DLD1 (cell line): ENCODE data around the gene HID1.
"Not testable (repeated sequence)": the region's sequence is repeated elsewhere in the genome, so short reads cannot be mapped to it uniquely, and the experiment has no call there.

Source experiments
- in situ Hi-C: cut with HindIII; loops from 2 replicates; pipeline ENCODE4 v1.10.0; 2017; ENCODE audit warnings: low sequenced_read_pairs

The HID1 gene, protein sequence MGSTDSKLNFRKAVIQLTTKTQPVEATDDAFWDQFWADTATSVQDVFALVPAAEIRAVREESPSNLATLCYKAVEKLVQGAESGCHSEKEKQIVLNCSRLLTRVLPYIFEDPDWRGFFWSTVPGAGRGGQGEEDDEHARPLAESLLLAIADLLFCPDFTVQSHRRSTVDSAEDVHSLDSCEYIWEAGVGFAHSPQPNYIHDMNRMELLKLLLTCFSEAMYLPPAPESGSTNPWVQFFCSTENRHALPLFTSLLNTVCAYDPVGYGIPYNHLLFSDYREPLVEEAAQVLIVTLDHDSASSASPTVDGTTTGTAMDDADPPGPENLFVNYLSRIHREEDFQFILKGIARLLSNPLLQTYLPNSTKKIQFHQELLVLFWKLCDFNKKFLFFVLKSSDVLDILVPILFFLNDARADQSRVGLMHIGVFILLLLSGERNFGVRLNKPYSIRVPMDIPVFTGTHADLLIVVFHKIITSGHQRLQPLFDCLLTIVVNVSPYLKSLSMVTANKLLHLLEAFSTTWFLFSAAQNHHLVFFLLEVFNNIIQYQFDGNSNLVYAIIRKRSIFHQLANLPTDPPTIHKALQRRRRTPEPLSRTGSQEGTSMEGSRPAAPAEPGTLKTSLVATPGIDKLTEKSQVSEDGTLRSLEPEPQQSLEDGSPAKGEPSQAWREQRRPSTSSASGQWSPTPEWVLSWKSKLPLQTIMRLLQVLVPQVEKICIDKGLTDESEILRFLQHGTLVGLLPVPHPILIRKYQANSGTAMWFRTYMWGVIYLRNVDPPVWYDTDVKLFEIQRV

DNA sequence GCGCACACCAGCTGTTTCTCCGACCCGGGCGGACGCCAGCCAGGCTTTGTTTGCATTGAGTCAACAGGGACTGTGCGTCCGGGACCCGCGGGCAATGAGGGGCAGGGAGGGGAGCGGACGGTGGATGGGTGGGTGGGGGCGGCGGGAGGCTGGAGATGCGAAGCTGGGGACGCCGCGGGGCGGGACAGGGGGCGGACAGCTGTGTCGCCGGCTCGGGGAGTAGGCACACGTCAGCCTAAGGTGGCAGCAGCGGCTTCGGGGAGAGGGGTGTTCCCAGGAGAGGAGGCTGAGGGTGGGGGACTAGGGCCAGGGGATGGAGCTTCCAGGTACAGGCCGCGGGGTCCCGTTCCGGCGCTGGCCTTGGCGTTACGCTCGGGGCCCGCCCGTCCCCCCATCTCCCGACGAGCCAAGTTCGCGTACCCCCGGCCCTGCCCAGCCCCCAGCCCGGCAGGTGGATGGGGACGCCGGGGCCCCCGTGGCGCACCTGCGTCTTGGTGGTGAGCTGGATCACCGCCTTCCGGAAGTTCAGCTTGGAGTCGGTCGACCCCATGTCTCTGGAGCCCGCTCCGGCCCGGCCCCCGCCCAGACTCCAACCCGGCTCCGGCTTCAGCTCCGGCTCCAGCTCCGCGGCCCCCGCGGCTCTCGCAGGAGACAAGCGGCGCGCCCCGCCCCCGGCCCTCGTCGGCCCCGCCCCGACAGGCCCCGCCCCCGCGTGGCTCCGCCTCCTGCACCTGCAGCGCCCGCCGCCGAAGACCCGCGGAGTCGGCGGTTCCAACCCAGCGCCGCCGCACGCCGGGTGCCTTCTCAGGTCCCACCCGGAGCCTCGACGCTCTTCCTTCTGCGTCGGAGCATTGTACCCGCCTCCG lies at the start of gene HID1:
Gene HID1 (minus strand): TSS at position 653 of the 866 bp plus-strand sequence. CDS start 103 bp downstream, at position 550.
- in situ Hi-C loops, result no loop called here

DNA sequence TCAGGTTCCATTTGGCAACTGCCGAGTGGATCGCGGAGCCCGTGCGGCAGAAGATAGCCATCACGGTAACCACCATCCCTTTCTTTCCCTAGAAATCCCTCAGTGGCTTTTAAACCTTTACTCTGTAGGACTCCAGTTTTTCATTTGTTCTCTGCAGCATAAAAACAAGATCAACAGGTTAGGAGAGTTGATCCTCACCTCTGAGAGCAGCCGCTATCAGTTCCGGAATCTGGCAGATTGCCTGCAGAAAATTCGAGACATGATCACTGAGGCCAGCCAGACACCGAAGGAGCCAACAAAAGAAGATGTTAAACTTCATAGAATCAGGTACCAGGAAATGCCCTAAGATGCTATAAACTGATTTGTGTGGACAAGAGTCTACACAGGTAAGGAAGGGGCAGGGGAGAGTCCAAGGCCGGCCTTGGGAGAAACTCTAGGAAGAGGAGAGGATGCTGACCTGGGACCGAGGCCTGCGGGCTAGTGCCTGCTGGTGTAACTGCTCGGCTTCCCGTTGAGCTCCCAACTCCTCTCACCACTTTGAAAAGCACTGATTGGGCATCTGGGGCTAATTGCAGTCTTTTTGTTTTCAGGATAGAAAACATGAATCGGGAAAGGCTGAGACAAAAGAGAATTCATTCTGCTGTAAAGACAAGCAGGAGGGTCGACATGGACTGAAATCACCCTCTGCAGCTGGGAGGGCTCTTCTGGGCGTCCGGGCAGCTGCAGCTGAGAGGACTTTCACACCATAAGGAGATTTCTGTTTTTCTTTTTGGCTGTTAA lies 48.0 kb upstream of the HID1 start:
- in situ Hi-C loops, result no loop called here

DNA sequence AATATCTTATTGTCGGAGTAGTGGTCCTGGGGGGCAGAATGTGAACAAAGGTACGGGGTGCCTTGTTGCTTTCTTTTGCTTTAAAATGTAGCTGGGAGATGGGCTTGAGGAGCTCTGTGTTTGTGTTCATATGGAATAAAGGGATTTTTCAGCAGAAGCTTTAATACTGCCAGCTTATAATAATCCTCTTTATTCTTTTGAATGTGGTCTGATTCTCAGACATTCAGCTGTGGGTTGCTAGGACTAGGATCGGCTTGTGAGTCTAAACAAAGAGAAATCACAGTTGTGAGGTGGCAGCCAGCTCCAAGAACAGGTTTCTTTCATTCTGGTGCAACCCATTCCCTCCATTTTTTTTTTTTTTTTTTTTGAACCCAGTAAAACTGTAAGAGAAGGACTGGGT lies 47.2 kb upstream of the HID1 start:
- in situ Hi-C loops, result no loop called here

DNA sequence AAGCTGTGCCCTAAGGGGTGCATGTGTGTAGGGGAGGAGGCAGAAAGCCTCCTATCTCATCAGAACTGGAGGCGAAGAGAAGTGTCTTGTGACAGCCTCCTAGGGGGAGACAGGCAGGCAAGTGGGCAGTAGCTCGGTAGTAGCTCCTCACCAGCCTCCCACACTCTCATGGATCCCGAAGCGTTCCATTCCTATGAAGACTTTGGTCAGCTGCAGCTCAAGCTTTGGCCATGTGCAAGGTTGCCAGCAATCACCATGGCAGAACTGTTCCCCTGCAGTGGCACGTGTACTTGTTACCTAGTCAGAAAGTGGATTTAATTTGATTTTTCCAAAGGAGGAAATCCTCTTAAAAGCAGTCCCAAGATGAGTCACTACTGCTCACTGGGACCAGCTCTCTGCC lies 46.6 kb upstream of the HID1 start:
- in situ Hi-C loops, result no loop called here

DNA sequence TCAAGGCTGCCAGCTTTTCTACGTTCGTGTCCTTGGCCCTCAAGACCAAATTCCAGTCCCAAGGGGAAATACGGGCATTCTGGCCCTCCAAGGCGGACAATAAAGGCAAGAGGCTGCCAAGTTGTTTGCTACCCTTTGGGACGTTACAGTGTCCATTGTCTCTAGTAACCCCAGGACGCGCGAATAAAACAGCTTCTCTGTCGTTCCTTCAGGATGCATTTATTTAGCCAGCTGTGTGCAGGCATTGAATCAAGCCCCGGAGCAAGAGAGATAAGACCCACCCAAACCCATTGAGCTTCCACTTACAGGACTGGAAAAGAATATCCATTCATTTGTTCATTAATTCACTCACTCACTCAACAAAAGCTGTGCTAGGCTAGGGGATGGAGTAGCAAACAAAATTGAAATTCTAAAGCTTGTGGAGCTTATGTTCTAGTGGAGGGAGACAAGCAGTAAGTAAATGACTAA lies 40.6 kb upstream of the HID1 start:
- in situ Hi-C loops, result no loop called here

DNA sequence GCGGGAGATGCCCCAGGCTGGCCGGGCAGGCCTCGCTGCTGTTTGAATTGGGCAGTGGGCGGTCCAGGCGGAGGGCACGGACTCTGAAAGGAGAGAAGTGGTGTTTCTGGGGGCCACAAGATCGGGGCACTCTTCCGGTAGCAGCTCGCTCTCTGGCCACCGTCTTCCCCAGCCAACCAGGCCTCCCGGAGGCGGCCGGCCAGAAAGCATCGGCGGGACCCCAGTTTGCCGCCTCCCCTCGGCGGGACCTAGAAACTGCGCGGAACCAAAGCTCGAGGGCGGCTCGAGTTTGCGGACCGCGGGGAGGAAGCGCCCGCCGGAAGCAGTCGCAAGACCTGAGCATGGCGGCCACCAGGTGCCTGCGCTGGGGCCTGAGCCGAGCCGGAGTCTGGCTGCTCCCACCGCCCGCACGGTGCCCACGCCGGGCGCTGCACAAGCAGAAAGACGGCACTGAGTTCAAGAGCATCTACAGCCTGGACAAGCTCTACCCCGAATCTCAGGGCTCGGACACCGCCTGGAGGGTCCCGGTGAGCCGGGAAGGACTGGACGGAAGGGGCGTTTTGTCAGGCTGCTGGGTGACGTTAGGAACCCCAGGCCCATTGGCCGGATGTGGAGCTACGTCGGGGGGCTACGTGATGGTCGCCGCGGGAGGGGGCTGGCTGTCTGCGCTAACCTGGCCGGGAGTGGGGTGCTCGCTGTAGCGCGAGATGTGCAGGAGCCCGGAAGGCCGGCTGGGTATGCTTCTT lies 40.0 kb upstream of the HID1 start, which contains the start of gene MRPL58:
Gene MRPL58 (plus strand): TSS at position 325 of the 746 bp plus-strand sequence. CDS start 17 bp downstream, at position 342.
- in situ Hi-C loops, result no loop called here

DNA sequence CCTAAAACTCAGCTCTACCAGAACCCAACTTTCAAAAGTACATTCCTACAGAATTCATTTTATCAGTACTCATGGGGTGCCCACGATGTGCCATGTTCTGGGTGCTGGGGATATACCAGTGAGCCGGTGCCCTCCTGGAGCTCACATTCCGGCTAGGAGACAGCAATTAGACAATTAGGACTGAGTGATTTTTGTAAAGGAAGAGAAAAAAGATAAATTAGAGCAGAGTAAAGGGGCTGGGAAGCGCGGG lies 39.5 kb upstream of the HID1 start:
- in situ Hi-C loops, result no loop called here

DNA sequence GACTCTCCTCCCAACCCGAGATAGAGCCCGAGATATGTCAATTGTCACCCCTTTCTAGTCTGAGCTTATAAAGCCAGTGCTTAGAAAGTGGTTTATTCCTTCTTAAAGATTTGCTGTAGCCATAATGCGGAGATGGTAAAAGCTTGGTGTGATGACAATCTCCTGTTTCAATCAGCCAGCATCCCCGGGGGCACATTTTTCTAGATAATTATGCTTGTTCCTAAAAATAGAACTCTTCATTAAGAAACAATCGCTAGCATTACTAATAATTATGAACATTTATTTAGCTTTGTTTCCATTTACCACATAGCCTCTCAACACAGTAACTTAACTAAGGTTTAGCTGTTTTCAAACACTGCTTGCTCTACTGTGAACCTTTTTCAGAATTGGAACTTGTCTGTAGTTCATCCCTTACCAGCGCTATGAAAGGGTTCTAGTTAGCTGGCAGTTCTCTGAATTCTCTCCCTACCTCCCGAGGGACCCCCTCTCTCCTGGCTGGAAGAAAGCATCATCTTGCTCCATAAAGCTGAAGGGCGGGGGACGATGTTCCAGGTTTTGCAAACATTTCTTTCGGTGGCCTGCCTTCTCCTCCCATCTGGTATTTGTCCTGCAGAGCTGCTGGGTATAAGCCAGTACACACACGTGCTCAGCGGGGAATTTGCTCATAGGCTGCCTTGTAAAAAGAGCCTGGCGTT lies 39.0 kb upstream of the HID1 start:
- in situ Hi-C loops, result no loop called here

DNA sequence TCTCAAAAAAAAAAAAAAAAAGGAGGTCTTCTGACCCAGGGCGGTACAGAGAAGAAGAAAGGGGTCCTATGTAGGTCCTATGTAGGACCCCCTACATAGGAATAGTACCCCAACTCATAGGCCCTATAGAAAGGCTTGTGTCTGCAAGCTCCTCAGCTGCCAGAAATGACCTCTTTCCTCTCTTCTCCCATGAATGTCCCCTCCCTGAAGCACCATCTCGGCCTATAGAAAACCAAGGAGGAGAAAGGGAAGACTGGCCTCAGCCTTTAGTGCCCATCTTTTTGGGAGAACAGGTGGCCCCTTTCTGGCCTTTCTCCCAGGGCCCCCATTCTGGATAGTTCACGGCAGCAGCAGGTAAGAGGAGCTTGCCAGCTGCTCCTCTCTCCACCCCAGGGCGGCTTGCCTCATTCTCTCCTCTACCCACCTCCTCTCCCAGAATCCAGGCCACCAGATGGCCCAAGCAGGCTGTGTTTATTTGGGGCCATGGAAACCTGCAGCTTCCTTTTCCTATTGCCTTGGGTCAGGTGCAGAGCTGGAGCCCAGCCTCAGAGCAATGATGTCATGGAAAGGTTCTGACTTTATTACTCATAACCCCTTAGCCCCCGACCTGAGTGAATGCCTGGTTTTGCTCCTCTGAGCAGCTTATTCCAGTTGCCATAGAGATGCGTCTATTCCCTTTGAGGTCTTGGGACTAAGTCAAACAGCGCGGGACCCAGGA lies 38.3 kb upstream of the HID1 start:
- in situ Hi-C loops, result no loop called here

DNA sequence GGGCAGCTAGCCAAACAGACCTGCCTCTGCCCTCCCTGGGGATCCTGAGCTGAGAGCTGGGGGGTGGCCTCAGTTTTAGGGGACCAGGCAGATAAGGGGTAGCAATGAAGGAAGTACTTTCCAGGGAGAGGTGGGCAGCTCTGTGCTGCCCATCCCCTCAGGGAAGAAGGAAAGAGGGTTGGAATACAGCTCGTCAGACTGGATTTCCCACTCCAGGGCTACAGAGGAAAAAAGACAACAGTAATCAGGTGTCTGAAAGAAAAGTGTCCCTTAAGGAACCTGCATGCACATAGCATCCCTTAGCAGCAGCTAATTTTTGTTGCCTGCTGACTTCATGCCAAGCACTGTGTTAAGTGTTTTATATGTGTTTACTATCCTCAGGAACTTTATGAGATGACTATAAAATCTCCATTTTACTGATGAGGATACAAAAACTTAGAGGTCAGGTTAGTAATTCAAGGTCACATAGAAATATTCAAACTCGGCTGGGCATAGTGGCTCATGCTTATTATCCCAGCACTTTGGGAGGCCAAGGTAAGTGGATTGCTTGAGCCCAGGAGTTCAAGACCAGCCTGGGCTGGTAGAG lies 36.7 kb upstream of the HID1 start:
- in situ Hi-C loops, result no loop called here

DNA sequence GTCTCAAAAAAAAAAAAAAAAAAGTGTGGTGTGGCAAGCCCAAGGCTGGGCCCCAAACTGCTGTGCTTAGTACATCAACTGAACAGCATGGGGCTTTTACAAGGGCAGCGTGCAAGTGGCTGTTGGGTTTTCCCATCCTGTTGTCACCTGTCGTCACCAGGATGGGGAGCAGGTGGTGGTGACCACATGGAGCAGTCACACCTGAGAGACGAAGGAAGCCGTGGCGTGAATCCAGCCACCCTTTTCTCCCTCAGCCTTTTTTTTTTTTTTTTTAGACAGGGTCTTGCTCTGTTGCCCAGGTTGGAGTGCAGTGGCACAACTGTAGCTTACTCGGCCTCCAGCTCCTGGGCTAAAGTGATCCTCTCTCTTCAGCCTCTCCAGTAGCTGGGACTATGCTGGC lies 35.8 kb upstream of the HID1 start:
- in situ Hi-C loops, result no loop called here

DNA sequence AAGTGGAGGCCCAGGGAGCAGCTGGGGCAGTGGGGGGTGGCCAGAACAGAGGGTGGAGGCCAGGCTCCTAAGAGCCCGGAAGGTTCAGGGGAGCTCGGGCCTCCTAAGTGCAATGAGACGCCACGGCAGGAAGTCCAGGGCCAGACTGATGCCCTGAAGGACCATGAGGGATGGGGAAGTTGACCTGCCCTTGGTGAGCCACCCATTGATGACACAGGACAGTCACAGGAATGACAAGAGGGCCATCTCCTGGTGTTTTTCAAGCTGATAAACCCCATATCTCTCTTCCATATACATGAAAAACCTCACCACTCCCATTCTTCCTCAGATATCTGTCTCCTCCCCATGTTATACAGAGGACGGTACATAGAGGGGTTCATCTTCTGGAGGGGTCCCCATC lies 34.1 kb upstream of the HID1 start:
- in situ Hi-C loops, result no loop called here

DNA sequence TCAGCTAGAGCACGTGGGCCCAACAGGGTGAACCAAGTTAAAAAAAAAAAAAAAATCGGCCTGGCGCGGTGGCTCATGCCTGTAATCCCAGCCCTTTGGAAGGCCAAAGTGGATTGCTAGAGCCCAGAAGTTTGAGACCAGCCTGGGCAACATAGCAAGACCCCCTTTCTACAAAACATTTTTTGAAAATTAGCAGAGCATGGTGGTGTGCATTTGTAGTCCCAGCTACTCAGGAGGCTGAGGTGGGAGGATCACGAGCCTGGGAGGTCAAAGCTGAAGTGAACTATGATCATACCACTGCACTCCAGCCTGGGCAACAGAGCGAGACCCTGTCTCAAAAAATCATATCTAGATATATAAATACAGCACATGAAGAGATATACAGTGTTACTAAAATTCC lies 33.5 kb upstream of the HID1 start:
- in situ Hi-C loops, result not testable (repeated sequence)

DNA sequence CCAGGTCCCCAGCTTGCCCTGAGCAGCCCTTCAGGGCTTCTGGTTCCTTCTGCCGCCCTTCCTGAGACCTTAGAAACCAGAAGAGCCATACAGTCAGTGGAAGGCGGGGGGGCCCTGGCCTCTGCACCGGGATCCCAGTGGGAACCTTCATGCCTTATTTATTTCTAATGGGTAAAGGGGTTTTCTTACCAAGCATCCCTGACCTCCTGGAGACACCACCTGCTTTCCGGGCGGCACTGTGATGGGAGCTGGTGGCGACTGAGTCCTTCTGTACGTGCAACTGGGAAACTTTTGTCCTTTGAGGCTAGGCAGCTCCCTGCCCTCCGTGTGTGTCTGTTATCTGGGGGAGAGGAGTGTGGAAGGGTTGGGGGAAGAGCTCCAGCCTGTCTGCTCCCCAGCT lies 32.7 kb upstream of the HID1 start:
- in situ Hi-C loops, result no loop called here

DNA sequence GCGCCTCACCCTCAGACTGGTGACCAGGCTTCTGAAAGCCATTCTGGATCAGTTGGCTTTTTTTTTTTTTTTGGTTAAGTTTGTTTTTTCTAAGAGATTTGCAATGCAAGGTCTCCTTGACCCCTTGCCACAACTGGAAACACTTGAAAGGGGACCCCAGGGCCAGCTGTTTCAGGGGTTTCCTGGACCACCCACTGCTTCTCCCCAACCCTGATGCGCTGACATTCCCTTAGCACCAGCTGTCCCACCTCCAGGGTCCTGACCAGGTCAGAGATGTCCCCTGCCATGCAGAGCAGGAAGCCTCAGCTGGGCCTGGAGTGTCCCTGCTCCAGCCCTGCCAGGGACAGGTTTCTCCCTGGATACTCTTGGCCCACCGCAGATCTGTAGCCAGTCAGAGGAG lies 31.8 kb upstream of the HID1 start:
- in situ Hi-C loops, result no loop called here

DNA sequence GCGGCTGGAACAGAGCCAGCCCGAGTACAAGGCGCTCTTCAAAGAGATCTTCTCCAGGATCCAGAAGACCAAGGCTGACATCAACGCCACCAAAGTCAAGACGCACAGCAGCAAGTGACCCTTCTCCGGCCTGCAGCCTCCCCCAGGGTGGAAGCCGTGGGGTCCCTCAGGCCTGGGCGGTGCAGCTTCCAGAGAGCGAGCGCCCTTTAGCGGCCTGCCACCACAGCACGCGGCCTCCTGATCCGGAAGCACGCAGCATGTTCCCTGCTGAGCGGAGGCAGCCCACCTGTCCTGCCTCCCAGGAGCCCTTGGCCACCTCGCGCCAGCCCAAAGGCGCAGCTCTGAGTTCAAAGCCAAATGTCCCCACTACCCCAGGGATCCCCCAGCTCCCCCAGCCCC lies 31.4 kb upstream of the HID1 start:
- in situ Hi-C loops, result no loop called here

DNA sequence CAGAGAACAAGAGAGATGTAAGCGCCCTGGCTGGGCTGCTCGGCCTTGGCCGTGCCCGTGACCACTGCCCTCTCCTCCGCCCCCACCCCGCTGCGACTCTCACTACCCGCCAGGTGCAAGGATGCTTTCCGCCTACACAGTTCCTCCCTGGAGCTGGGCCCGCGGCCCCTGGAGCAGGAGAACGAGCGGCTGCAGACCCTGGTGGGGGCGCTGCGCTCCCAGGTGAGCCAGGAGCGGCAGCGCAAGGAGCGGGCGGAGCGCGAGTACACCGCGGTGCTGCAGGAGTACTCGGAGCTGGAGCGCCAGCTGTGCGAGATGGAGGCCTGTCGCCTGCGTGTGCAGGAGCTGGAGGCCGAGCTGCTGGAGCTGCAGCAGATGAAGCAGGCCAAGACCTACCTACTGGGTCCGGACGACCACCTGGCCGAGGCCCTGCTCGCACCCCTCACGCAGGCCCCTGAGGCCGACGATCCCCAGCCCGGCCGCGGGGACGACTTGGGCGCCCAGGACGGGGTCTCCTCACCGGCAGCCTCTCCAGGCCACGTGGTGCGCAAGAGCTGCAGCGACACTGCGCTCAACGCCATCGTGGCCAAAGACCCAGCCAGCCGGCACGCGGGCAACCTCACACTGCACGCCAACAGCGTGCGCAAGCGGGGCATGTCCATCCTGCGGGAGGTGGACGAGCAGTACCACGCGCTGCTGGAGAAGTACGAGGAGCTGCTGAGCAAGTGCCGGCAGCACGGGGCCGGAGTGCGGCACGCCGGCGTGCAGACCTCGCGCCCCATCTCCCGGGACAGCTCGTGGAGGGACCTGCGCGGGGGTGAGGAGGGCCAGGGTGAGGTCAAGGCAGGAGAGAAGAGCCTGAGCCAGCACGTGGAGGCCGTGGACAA lies 30.8 kb upstream of the HID1 start:
- in situ Hi-C loops, result no loop called here
